Measurements from ENCODE around the gene SLC49A4. TPM values are rescaled to one million over a fixed set of nuclear protein-coding genes. Genes with fewer than 3 reads are reported as not detected.

SLC49A4 gene
- total RNA-seq, 1 experiment from 2014 or later = 14.1 TPM

GRCh38 chr3:122915300-122916055 lies 120.6 kb downstream of the SLC49A4 start:
- no peak overlapping the region for H3K27ac ChIP-seq (ENCODE audit: low read depth, low read length, poor library complexity, severe bottlenecking)
- ChIA-PET CTCF (no interaction called here), POLR2A (ENCODE audit: low non-redundant PET) (no interaction called here)
- peaks cover 30% of the 10 kb centered on the region for H3K27me3 ChIP-seq (replicated peaks; ENCODE audit: insufficient read depth, low read depth, low read length, poor library complexity)
- BruUV-seq (replicated peaks) = no TSS peak
- TF ChIP-seq CTCF (conservative IDR thresholded peaks at IDR 0.05; ENCODE audit: low read depth, low read length) (no peak), EZH2 (IDR thresholded peaks at IDR 0.05; ENCODE audit: borderline replicate concordance, low read depth, low read length, poor library complexity, severe bottlenecking) (no peak)
- H3K4me1 ChIP-seq (ENCODE audit: insufficient read depth, low read length, poor library complexity, severe bottlenecking) = no peaks in the 10 kb centered on the region
- no peaks in the 10 kb centered on the region for H3K9me3 ChIP-seq (ENCODE audit: low read depth, low read length, poor library complexity, severe bottlenecking)
- intact Hi-C loops (cut with micrococcal nuclease; ENCODE audit: unreplicated experiment) = no loop called here
- H3K36me3 ChIP-seq (ENCODE audit: insufficient read depth, low read length, poor library complexity, severe bottlenecking) = no peaks in the 10 kb centered on the region
- H3K4me3 ChIP-seq (ENCODE audit: low read depth, low read length, poor library complexity, severe bottlenecking) = no peak overlapping the region
- DNase-seq (ENCODE audit: low spot score) = no peak

GRCh38 chr3:122916084-122916483 lies 121.2 kb downstream of the SLC49A4 start:
- H3K9me3 ChIP-seq (ENCODE audit: low read depth, low read length, poor library complexity, severe bottlenecking) = no peaks in the 10 kb centered on the region
- no peak overlapping the region for H3K27ac ChIP-seq (ENCODE audit: low read depth, low read length, poor library complexity, severe bottlenecking)
- no peaks in the 10 kb centered on the region for H3K36me3 ChIP-seq (ENCODE audit: insufficient read depth, low read length, poor library complexity, severe bottlenecking)
- intact Hi-C loops (cut with micrococcal nuclease; ENCODE audit: unreplicated experiment) = no loop called here
- H3K4me3 ChIP-seq (ENCODE audit: low read depth, low read length, poor library complexity, severe bottlenecking) = no peak overlapping the region
- TF ChIP-seq EZH2 (IDR thresholded peaks at IDR 0.05; ENCODE audit: borderline replicate concordance, low read depth, low read length, poor library complexity, severe bottlenecking) (no peak), CTCF (conservative IDR thresholded peaks at IDR 0.05; ENCODE audit: low read depth, low read length) (no peak)
- no peak for DNase-seq (ENCODE audit: low spot score)
- no peaks in the 10 kb centered on the region for H3K4me1 ChIP-seq (ENCODE audit: insufficient read depth, low read length, poor library complexity, severe bottlenecking)
- CTCF ChIA-PET = interaction anchor here (0.8 kb wide), 1 partner anchor 112 kb away, joined by 3 read pairs; no protein-coding TSS in a partner anchor
- POLR2A ChIA-PET (ENCODE audit: low non-redundant PET) = no interaction called here
- BruUV-seq (replicated peaks) = no TSS peak
- peaks cover 34% of the 10 kb centered on the region for H3K27me3 ChIP-seq (replicated peaks; ENCODE audit: insufficient read depth, low read depth, low read length, poor library complexity)

- Histone ChIP-seq H3K27ac (ENCODE audit: low read depth, low read length, poor library complexity, severe bottlenecking) (no peak overlapping the region), H3K27me3 (replicated peaks; ENCODE audit: insufficient read depth, low read depth, low read length, poor library complexity) (peaks cover 39% of the 10 kb centered on the region), H3K36me3 (ENCODE audit: insufficient read depth, low read length, poor library complexity, severe bottlenecking) (no peaks in the 10 kb centered on the region), H3K9me3 (ENCODE audit: low read depth, low read length, poor library complexity, severe bottlenecking) (no peaks in the 10 kb centered on the region), H3K4me1 (ENCODE audit: insufficient read depth, low read length, poor library complexity, severe bottlenecking) (no peaks in the 10 kb centered on the region), H3K4me3 (ENCODE audit: low read depth, low read length, poor library complexity, severe bottlenecking) (no peak overlapping the region)
- BruUV-seq (replicated peaks) = no TSS peak
- ChIA-PET POLR2A (ENCODE audit: low non-redundant PET) (no interaction called here), CTCF (interaction anchor here (0.8 kb wide), 1 partner anchor 112 kb away, joined by 3 read pairs; no protein-coding TSS in a partner anchor)
- no peak for DNase-seq (ENCODE audit: low spot score)
- intact Hi-C loops (cut with micrococcal nuclease; ENCODE audit: unreplicated experiment) = no loop called here
- TF ChIP-seq EZH2 (IDR thresholded peaks at IDR 0.05; ENCODE audit: borderline replicate concordance, low read depth, low read length, poor library complexity, severe bottlenecking) (no peak), CTCF (conservative IDR thresholded peaks at IDR 0.05; ENCODE audit: low read depth, low read length) (no peak)
Measured at GRCh38 chr3:122916580-122916979, 121.7 kb downstream of the SLC49A4 start.
